SK-N-SH (cell line): ENCODE measurements around the gene TINAGL1.

ENCODE experiments used
- CTCF ChIP-seq: fragments of 200-600 bp; sonication (generic); IDR thresholded peaks from 2 replicates; pipeline ENCODE4 v1.6.1; 2017; ENCODE audit warnings: antibody characterized with exemption, mild to moderate bottlenecking, moderate library complexity
- EP300 ChIP-seq, 2 experiments: IDR thresholded peaks; 2 replicates each; pipeline versions ENCODE4 v1.4.0 to v1.6.1; 2012; ENCODE audit warnings: borderline replicate concordance in 1 of 2, low read depth in 1 of 2, low read length in 1 of 2
- MAX ChIP-seq: IDR thresholded peaks from 2 replicates; pipeline ENCODE4 v1.4.0; 2012; ENCODE audit warnings: low read depth
- MEF2A ChIP-seq: IDR thresholded peaks from 2 replicates; pipeline ENCODE4 v1.4.0; 2012; ENCODE audit warnings: low read depth, borderline replicate concordance
- PBX3 ChIP-seq: IDR thresholded peaks from 2 replicates; pipeline ENCODE4; 2012
- POLR2AphosphoS5 ChIP-seq: IDR thresholded peaks from 2 replicates; pipeline ENCODE4 v1.6.1; 2012; ENCODE audit warnings: low read depth, low read length
- RFX5 ChIP-seq: IDR thresholded peaks from 2 replicates; pipeline ENCODE4 v1.6.1; 2012; ENCODE audit warnings: mild to moderate bottlenecking, improper control_type of control experiment, low read length
- TAF1 ChIP-seq: IDR thresholded peaks from 2 replicates; pipeline ENCODE4 v1.6.1; 2012; ENCODE audit warnings: low read depth, mild to moderate bottlenecking, low read length, moderate library complexity, borderline replicate concordance
- YY1 ChIP-seq: IDR thresholded peaks from 2 replicates; pipeline ENCODE4 v1.4.0; 2012; ENCODE audit warnings: low read depth, mild to moderate bottlenecking

- no peak for TF ChIP-seq PBX3
- no peak for TF ChIP-seq RFX5
- no peak for TF ChIP-seq CTCF
- no peak for TF ChIP-seq TAF1
- no peak for TF ChIP-seq EP300 (IDR thresholded peaks at IDR 0.05; ENCODE audit: borderline replicate concordance in 1 of 2, low read depth in 1 of 2, low read length in 1 of 2)
- no peak for TF ChIP-seq POLR2AphosphoS5
- no peak for TF ChIP-seq MAX
- no peak for TF ChIP-seq MEF2A
- TF ChIP-seq YY1 = no peak
Measured at GRCh38 chr1:31574749-31575368, 1.5 kb upstream of the TINAGL1 start.
